Neuronal stem cell (in vitro differentiated cells): ENCODE results near the gene HOGA1.
"Not testable (repeated sequence)": the region's sequence is repeated elsewhere in the genome, so short reads cannot be mapped to it uniquely, and the experiment has no call there.

Source experiments
- DNase-seq: peaks from one replicate; pipeline ENCODE4 v3.0.0-alpha.2; 2013; ENCODE audit warnings: low spot score
- H2AFZ ChIP-seq: one replicate; pipeline ENCODE4 v1.6.1; 2013; ENCODE audit warnings: mild to moderate bottlenecking, low read length, inconsistent platforms
- H2AK5ac ChIP-seq: 2 replicates; pipeline ENCODE4 v1.6.1; 2013; ENCODE audit warnings: low read depth, mild to moderate bottlenecking, inconsistent platforms, low read length, moderate library complexity, mixed read lengths
- H2BK120ac ChIP-seq: 2 replicates; pipeline ENCODE4 v1.6.1; 2013; ENCODE audit warnings: low read depth, mild to moderate bottlenecking, inconsistent platforms, low read length, moderate library complexity, mixed read lengths
- H2BK12ac ChIP-seq: one replicate; pipeline ENCODE4 v1.6.1; 2013; ENCODE audit warnings: low read length, inconsistent platforms
- H2BK15ac ChIP-seq: 2 replicates; pipeline ENCODE4 v1.6.1; 2013; ENCODE audit warnings: mild to moderate bottlenecking, low read length, inconsistent platforms, mixed read lengths
- H2BK5ac ChIP-seq: one replicate; pipeline ENCODE4 v1.6.1; 2013; ENCODE audit warnings: inconsistent platforms, mild to moderate bottlenecking, low read length, moderate library complexity
- H3K14ac ChIP-seq: one replicate; pipeline ENCODE4 v1.6.1; 2013; ENCODE audit warnings: low read length, inconsistent platforms
- H3K18ac ChIP-seq: 2 replicates; pipeline ENCODE4 v1.6.1; 2013; ENCODE audit warnings: low read length, inconsistent platforms
- H3K23ac ChIP-seq: 2 replicates; pipeline ENCODE4 v1.6.1; 2013; ENCODE audit warnings: low read depth, mild to moderate bottlenecking, mixed read lengths, low read length, inconsistent platforms; ENCODE audit not compliant: poor library complexity
- H3K27ac ChIP-seq: replicated peaks from 3 replicates; pipeline ENCODE4 v1.5.1; 2013; ENCODE audit warnings: low read length, inconsistent platforms
- H3K27me3 ChIP-seq, 3 experiments: 2 replicates each; pipeline ENCODE4 v1.6.1; 2013; ENCODE audit warnings: low read length in 3 of 3, mild to moderate bottlenecking in 2 of 3, inconsistent platforms in 1 of 3, low read depth in 1 of 3, mixed read lengths in 1 of 3, moderate library complexity in 1 of 3; ENCODE audit not compliant: control insufficient read depth in 3 of 3, insufficient read depth in 3 of 3
- H3K36me3 ChIP-seq, 2 donors: replicated peaks in 1 of 2; 2 replicates each; pipeline ENCODE4 v1.6.1; 2013; ENCODE audit warnings: low read length in 2 of 2; ENCODE audit not compliant: control insufficient read depth in 2 of 2, insufficient read depth in 2 of 2
- H3K4ac ChIP-seq: 2 replicates; pipeline ENCODE4 v1.6.1; 2013; ENCODE audit warnings: inconsistent platforms, mild to moderate bottlenecking, low read length, moderate library complexity
- H3K4me1 ChIP-seq, 2 donors: 1 replicate in 1 of 2; 2 replicates in 1 of 2; pipeline ENCODE4 v1.6.1; 2013; ENCODE audit warnings: low read length in 2 of 2, low read depth in 1 of 2; ENCODE audit not compliant: control insufficient read depth in 2 of 2, insufficient read depth in 1 of 2
- H3K4me2 ChIP-seq: one replicate; pipeline ENCODE4 v1.6.1; 2013; ENCODE audit warnings: mild to moderate bottlenecking, low read length, inconsistent platforms; ENCODE audit not compliant: insufficient read depth, poor library complexity, severe bottlenecking
- H3K4me3 ChIP-seq, 2 donors: 2 replicates each; pipeline ENCODE4 v1.5.1; 2013; ENCODE audit warnings: low read length in 2 of 2, mild to moderate bottlenecking in 2 of 2, inconsistent platforms in 1 of 2, moderate library complexity in 1 of 2
- H3K79me1 ChIP-seq: one replicate; pipeline ENCODE4 v1.6.1; 2013; ENCODE audit warnings: low read depth, mild to moderate bottlenecking, inconsistent platforms, low read length, moderate library complexity
- H3K9ac ChIP-seq: one replicate; pipeline ENCODE4 v1.6.1; 2013; ENCODE audit warnings: mild to moderate bottlenecking, low read depth, low read length, inconsistent platforms; ENCODE audit not compliant: poor library complexity
- H3K9me3 ChIP-seq, 2 donors: replicated peaks in 1 of 2; 2 replicates each; pipeline versions ENCODE3 to v1.6.1; 2013; ENCODE audit warnings: low read length in 2 of 2, mild to moderate bottlenecking in 2 of 2, inconsistent platforms in 1 of 2, low read depth in 1 of 2, mixed read lengths in 1 of 2, moderate library complexity in 1 of 2; ENCODE audit not compliant: control insufficient read depth in 2 of 2, insufficient read depth in 1 of 2
- H4K8ac ChIP-seq: one replicate; pipeline ENCODE4 v1.6.1; 2013; ENCODE audit warnings: low read depth, mild to moderate bottlenecking, inconsistent platforms, low read length, moderate library complexity
- H4K91ac ChIP-seq: one replicate; pipeline ENCODE4 v1.6.1; 2013; ENCODE audit warnings: low read length, low read depth, mild to moderate bottlenecking, inconsistent platforms; ENCODE audit not compliant: poor library complexity
- whole genome bisulfite sequencing, 2 donors: extraction: QIAGEN DNeasy Blood & Tissue Kit; methylation state at CpG; one replicate each; pipeline ENCODE4 v1.1.7; 2013; ENCODE audit warnings: missing lambda C conversion rate in 2 of 2, mixed read lengths in 1 of 2; ENCODE audit not compliant: insufficient read length in 2 of 2, insufficient replicate concordance in 1 of 2; ENCODE audit errors: extremely low coverage in 2 of 2; 5-methylcytosine and 5-hydroxymethylcytosine counted together

Gene HOGA1

GRCh38 chr10:97648562-97649404 lies 64.6 kb downstream of the HOGA1 start:
- no peaks in the 10 kb centered on the region for H3K79me1 ChIP-seq
- H3K27ac ChIP-seq, result no peak overlapping the region
- H4K8ac ChIP-seq, result no peak overlapping the region
- H3K4me2 ChIP-seq, result no peak overlapping the region
- H2AK5ac ChIP-seq, result no peak overlapping the region
- H3K4ac ChIP-seq, result no peak overlapping the region
- no peak overlapping the region for H2BK12ac ChIP-seq
- H2BK120ac ChIP-seq, result no peak overlapping the region
- peaks cover 0 to 9% of the 10 kb centered on the region in 2 donors for H3K9me3 ChIP-seq
- no peak overlapping the region for H3K18ac ChIP-seq
- no peaks in the 10 kb centered on the region for H3K27me3 ChIP-seq
- H4K91ac ChIP-seq, result no peak overlapping the region
- H2BK5ac ChIP-seq, result no peak overlapping the region
- no peak overlapping the region for H2AFZ ChIP-seq
- H2BK15ac ChIP-seq, result no peak overlapping the region
- peaks cover 0 to 9% of the 10 kb centered on the region in 2 donors for H3K4me1 ChIP-seq
- no CpG with 5 or more reads among the region's 5 CpGs for WGBS, 2 donors
- H3K23ac ChIP-seq, result no peak overlapping the region
- H3K14ac ChIP-seq, result no peak overlapping the region
- no peak overlapping the region for H3K4me3 ChIP-seq
- no peak for DNase-seq
- no peak overlapping the region for H3K9ac ChIP-seq
- peaks cover 26 to 77% of the 10 kb centered on the region in 2 donors for H3K36me3 ChIP-seq

GRCh38 chr10:97649405-97649750 lies 65.2 kb downstream of the HOGA1 start:
- H3K9me3 ChIP-seq, H3K9ac ChIP-seq, H3K23ac ChIP-seq, H3K14ac ChIP-seq, H4K91ac ChIP-seq, H2AFZ ChIP-seq, H3K79me1 ChIP-seq, H3K4me3 ChIP-seq, DNase-seq, H3K4me2 ChIP-seq, H2BK15ac ChIP-seq, H4K8ac ChIP-seq, H2BK5ac ChIP-seq, H3K18ac ChIP-seq, H3K4me1 ChIP-seq, H3K4ac ChIP-seq, H2BK12ac ChIP-seq, H3K27ac ChIP-seq, H2BK120ac ChIP-seq, H2AK5ac ChIP-seq, H3K27me3 ChIP-seq: not testable (repeated sequence)
- peaks cover 23 to 78% of the 10 kb centered on the region in 2 donors for H3K36me3 ChIP-seq
- WGBS, 2 donors, result no CpG with 5 or more reads among the region's 4 CpGs

- Histone ChIP-seq H3K27me3 (no peaks in the 10 kb centered on the region), H3K14ac (no peak overlapping the region), H3K4me3 (no peak overlapping the region), H2AK5ac (no peak overlapping the region), H3K4me2 (no peak overlapping the region), H2BK15ac (no peak overlapping the region), H3K4me1 (peaks cover 0 to 9% of the 10 kb centered on the region in 2 donors), H3K36me3 (peaks cover 16 to 78% of the 10 kb centered on the region in 2 donors), H3K9ac (no peak overlapping the region), H3K23ac (no peak overlapping the region), H4K91ac (no peak overlapping the region), H3K27ac (no peak overlapping the region), H2BK120ac (no peak overlapping the region), H2AFZ (no peak overlapping the region), H2BK12ac (no peak overlapping the region), H3K18ac (no peak overlapping the region), H4K8ac (no peak overlapping the region), H3K4ac (no peak overlapping the region), H2BK5ac (no peak overlapping the region), H3K79me1 (no peaks in the 10 kb centered on the region), H3K9me3 (peaks cover 0 to 9% of the 10 kb centered on the region in 2 donors)
- WGBS, 2 donors, result no CpG with 5 or more reads among the region's 3 CpGs
- no peak for DNase-seq
Measured at GRCh38 chr10:97650726-97651125, 66.5 kb downstream of the HOGA1 start.

- no peaks in the 10 kb centered on the region for H3K27me3 ChIP-seq
- H3K9ac ChIP-seq, result no peak overlapping the region
- H3K23ac ChIP-seq, result no peak overlapping the region
- no peak overlapping the region for H4K91ac ChIP-seq
- H2BK120ac ChIP-seq, result no peak overlapping the region
- H3K4me2 ChIP-seq, result no peak overlapping the region
- no peak overlapping the region for H3K18ac ChIP-seq
- no peak overlapping the region for H3K4me3 ChIP-seq
- no peak overlapping the region for H3K4ac ChIP-seq
- H2BK12ac ChIP-seq, result no peak overlapping the region
- H3K79me1 ChIP-seq, result no peaks in the 10 kb centered on the region
- no peak overlapping the region for H3K27ac ChIP-seq
- peaks cover 0 to 9% of the 10 kb centered on the region in 2 donors for H3K4me1 ChIP-seq
- no peak overlapping the region for H4K8ac ChIP-seq
- no CpG with 5 or more reads among the region's 3 CpGs for WGBS, 2 donors
- H3K36me3 ChIP-seq, result peaks cover 24 to 80% of the 10 kb centered on the region in 2 donors
- H2BK5ac ChIP-seq, result no peak overlapping the region
- DNase-seq, result no peak
- H3K9me3 ChIP-seq, result peaks cover 0 to 9% of the 10 kb centered on the region in 2 donors
- no peak overlapping the region for H2AK5ac ChIP-seq
- no peak overlapping the region for H2BK15ac ChIP-seq
- no peak overlapping the region for H3K14ac ChIP-seq
- H2AFZ ChIP-seq, result no peak overlapping the region
Measured at GRCh38 chr10:97651773-97652172, 67.6 kb downstream of the HOGA1 start.
